Neural crest cell (in vitro differentiated cells): ENCODE data around the gene CD300H. TPM values are rescaled to one million over a fixed set of nuclear protein-coding genes. Genes with fewer than 3 reads are reported as not detected.
A peak's percentile ranks its signal among the peaks of the same experiment; 100 is the strongest.

Experiments used
- DNase-seq: peaks from one replicate; pipeline ENCODE4 v3.0.0; 2021; ENCODE audit warnings: low read depth, mixed read lengths, low spot score
- H3K27ac Mint-ChIP-seq: one replicate; pipeline ENCODE4 v1.8.0; 2021; ENCODE audit warnings: mild to moderate bottlenecking, mixed read lengths; ENCODE audit not compliant: unreplicated experiment
- H3K27me3 Mint-ChIP-seq: 2 replicates; pipeline ENCODE4 v1.8.0; 2021; ENCODE audit warnings: low read depth, mild to moderate bottlenecking, mixed read lengths
- H3K36me3 Mint-ChIP-seq: 2 replicates; pipeline ENCODE4 v1.8.0; 2021; ENCODE audit warnings: low read depth, mild to moderate bottlenecking, mixed read lengths
- H3K4me1 Mint-ChIP-seq: 2 replicates; pipeline ENCODE4 v1.8.0; 2021; ENCODE audit warnings: mixed read lengths
- H3K4me3 Mint-ChIP-seq: one replicate; pipeline ENCODE4 v1.8.0; 2021; ENCODE audit warnings: mild to moderate bottlenecking, mixed read lengths
- H3K9me3 Mint-ChIP-seq: 2 replicates; pipeline ENCODE4 v1.8.0; 2021; ENCODE audit warnings: mixed read lengths
- total RNA-seq: library from RNA; stranded (reverse); gene quantifications from 2 replicates; pipeline ENCODE4 v1.2.1, GENCODE V29; 2021
- TF ChIP-seq, protein P1 (sequence below): fragments of 200-600 bp; sonication (generic); conservative IDR thresholded peaks from 2 replicates; pipeline ENCODE4 v1.5.0; 2021; ENCODE audit warnings: antibody characterized with exemption, mild to moderate bottlenecking

Gene CD300H
- total RNA-seq, 1 donor from 2014 or later: not detected

DNA sequence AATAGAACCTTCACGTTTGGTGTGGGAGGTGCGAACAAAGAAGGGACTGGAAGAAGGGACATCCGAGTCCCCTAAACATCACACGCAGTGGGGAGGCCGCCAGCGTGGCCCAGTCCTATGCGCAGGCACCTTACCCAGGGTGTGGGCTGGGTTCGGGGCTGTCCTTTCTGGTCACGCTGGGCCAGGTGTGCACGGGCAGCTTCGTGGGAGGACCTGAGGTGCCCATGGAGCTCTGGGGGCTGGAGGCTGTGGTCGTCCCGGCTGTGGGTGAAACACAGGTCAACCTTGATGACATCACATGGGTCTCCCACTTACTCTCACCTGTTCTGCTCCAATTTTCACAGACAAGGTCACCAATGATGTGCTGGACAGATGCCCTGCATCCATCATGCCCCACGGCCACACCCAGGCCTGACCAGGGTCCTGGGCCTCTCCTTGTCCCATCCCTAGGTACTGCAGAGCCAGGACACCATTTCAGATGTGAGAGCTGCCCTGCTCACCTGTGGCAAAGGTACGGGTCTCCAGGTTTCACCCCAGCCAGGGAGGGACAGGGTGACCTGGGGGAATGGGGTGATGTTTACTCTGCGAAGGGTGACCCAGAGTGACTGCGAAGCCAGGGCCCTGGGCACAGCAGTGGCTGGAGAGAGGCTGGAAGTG, 24.5 kb downstream of the CD300H start:
- no peak overlapping the region for H3K4me3 Mint-ChIP-seq
- TF ChIP-seq, protein P1, sequence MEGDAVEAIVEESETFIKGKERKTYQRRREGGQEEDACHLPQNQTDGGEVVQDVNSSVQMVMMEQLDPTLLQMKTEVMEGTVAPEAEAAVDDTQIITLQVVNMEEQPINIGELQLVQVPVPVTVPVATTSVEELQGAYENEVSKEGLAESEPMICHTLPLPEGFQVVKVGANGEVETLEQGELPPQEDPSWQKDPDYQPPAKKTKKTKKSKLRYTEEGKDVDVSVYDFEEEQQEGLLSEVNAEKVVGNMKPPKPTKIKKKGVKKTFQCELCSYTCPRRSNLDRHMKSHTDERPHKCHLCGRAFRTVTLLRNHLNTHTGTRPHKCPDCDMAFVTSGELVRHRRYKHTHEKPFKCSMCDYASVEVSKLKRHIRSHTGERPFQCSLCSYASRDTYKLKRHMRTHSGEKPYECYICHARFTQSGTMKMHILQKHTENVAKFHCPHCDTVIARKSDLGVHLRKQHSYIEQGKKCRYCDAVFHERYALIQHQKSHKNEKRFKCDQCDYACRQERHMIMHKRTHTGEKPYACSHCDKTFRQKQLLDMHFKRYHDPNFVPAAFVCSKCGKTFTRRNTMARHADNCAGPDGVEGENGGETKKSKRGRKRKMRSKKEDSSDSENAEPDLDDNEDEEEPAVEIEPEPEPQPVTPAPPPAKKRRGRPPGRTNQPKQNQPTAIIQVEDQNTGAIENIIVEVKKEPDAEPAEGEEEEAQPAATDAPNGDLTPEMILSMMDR: no peak
- H3K36me3 Mint-ChIP-seq: no peaks in the 10 kb centered on the region
- H3K4me1 Mint-ChIP-seq: peaks cover 10% of the 10 kb centered on the region
- no peaks in the 10 kb centered on the region for H3K9me3 Mint-ChIP-seq
- no peak for DNase-seq
- no peak overlapping the region for H3K27ac Mint-ChIP-seq
- peaks cover 25% of the 10 kb centered on the region for H3K27me3 Mint-ChIP-seq

DNA sequence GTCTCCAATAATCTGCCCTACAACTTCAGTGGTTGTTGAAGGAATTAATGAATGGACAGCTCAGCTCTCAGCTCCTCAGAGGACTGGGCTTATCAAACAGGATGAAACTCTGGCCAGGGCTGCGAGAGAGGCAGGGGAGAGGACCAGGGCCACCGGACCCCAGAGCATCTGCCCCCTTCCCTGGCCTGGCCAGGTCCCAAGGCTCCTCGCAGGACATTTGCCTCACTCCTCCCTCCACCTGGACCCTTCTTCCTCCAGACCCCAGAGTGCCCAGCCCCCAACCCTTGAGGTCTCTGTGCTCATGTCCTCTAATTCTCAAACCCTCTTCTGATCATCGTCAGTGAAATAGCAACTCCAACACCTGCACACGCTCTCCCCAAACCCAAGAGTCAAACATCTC, 25.1 kb downstream of the CD300H start:
- peaks cover 10% of the 10 kb centered on the region for H3K4me1 Mint-ChIP-seq
- TF ChIP-seq, protein P1: no peak
- no peaks in the 10 kb centered on the region for H3K9me3 Mint-ChIP-seq
- H3K27me3 Mint-ChIP-seq: peaks cover 32% of the 10 kb centered on the region
- no peak overlapping the region for H3K4me3 Mint-ChIP-seq
- DNase-seq: no peak
- no peak overlapping the region for H3K27ac Mint-ChIP-seq
- H3K36me3 Mint-ChIP-seq: no peaks in the 10 kb centered on the region

DNA sequence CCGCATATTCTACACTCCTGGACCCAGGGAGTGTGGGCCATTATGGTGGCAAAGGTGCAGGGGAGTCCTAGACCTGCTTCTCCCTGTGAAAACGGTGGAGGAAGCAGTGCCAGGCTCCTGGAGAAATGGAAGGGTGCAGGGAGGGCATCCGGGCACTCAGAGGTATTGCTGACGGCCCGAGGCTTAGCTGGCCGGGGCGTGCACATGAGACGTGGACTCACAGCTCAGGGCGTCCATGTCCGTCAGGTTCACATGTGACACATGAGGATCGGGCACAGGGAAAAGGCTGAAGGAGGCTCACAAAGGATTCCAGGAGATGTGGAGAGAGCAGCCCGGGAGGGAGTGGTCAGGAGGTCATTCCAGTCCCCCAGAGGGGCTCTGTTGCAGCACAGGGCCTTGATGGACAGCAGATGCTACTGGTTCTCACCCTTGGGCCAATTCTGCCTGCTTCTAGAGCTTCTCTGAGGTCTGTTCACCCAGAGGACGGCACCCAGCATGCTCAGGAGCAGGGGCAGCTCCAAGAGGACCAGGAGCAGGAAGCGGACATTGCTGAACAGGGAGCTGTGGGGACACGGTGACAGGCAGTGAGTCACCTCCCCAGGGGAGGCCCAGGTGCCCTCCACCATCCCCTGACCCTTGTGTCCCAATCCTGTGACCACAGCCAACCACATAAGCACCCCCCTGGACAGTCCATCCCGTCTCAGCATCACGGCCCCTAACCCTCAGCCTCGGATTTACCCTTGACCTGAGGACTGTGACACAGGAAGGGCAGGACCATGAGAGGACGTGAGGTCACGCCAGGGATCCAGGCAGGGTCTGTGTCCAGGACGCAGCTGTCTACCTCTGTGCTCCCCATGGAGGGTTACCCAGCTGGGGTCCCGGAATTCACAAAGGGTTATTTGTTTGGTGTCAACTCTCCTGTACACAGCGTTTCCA, 25.9 kb downstream of the CD300H start:
- TF ChIP-seq, protein P1: no peak
- no peak overlapping the region for H3K4me3 Mint-ChIP-seq
- H3K27me3 Mint-ChIP-seq: peaks cover 39% of the 10 kb centered on the region
- no peaks in the 10 kb centered on the region for H3K36me3 Mint-ChIP-seq
- H3K27ac Mint-ChIP-seq: no peak overlapping the region
- no peaks in the 10 kb centered on the region for H3K9me3 Mint-ChIP-seq
- DNase-seq: no peak
- peaks cover 10% of the 10 kb centered on the region for H3K4me1 Mint-ChIP-seq

DNA sequence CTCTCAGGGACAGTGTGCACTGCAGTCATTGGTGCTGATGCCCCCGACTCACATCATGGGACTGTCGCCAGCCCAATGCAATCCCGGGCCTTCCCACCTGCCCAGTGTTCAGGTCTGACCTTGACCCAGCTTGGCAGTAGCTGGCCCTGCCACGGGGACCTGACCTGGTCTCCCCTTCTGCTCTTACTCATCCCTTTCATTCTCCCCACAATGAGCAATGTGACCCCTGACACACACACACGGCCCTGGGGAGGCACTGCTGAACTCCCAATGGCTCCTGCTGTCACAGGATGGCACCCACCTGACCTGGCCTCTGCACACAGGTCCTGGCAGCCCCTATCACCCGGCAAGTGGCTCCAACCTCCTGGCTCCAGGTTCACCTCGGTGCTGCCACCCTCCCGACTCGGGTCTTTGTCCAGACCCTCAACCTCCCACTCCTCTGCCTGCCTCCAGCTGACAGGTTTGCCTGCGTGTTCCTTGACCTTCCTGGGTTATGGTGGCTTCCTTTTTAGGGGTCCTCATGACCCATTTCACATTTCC, 28.0 kb downstream of the CD300H start:
- Mint-ChIP-seq H3K4me1 (peaks cover under 1% of the 10 kb centered on the region), H3K27me3 (peaks cover 47% of the 10 kb centered on the region), H3K9me3 (no peaks in the 10 kb centered on the region), H3K4me3 (no peak overlapping the region), H3K27ac (peak overlapping the region; percentile 78), H3K36me3 (no peaks in the 10 kb centered on the region)
- DNase-seq: no peak
- TF ChIP-seq, protein P1: no peak

DNA sequence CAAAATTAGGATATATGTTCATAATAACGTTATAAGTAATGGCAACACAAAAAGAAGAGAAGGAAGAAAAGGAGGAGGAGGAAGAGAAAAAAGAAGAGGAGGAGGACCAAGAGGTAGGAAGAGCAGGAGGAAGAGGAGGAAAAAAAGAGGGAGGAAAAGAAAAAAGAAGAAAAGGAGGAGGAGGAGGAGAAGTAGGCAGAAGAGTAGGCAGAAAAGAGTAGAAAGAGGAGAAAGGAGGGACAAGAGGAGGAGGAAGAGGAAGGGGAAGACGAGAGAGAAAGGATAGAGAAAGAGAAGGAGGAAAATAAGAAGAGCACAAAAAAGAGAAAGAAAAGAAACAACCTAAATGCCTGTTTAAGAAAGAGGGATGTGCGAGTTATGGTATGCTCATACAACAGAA, 30.4 kb downstream of the CD300H start:
- Mint-ChIP-seq H3K4me3 (no peak overlapping the region), H3K9me3 (peaks cover 2% of the 10 kb centered on the region), H3K27me3 (peaks cover 45% of the 10 kb centered on the region), H3K36me3 (no peaks in the 10 kb centered on the region), H3K4me1 (no peaks in the 10 kb centered on the region), H3K27ac (no peak overlapping the region)
- DNase-seq: no peak
- TF ChIP-seq, protein P1: no peak
